Measurements from ENCODE around the gene EMILIN1. TPM values are rescaled to one million over a fixed set of nuclear protein-coding genes. Genes with fewer than 3 reads are reported as not detected.

Gene EMILIN1
- total and polyA plus RNA-seq, 2 donors (not counting 1 experiment from before 2014, with no cell fraction given): 0.24 to 0.52 TPM

DNA sequence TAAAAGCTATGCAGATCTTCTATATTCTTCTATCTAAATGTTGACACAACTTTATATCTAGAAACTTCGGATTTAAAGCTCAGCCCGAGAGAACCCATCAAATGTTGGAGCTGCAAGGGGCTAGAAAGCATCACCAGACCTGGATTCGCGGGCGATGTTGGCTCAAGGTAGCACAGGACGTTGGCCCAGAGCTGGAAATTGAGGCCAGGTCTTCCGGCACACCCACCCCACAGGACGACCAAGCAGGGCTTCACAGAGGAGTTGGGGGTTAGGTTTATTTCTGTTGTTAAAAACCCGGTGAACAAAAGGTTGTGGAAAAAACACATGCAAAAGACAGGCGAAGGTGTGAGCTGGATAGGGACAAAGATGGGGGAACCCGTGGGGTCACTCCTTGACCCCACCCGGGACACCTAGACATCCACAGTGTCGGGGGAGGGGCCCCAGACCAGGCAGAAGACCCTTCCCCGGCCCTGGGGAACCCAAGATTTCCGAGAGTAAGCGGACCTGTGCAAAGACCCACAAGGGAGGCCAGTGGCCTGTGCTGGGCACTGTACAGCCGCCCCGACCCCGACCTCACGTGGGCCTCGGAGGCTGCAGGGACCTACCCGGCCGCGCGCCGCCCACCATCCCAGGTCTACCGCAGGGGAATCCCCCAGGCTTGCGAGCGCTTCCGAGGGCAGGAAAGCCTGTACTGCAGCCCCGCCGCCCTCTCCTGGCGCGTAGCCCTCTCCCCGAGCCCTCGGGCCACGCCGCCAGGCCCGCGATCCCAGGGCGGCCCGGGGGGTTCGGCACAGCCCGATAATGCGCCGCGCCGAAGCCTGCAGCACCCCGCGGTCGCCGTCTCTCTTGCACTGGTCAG is 28.8 kb upstream of the EMILIN1 start:
- H3K4me1 Mint-ChIP-seq: peaks cover 17% of the 10 kb centered on the region
- 10% methylated on average over 48 of the region's 52 CpGs for WGBS (ENCODE audit: insufficient coverage)
- no peaks in the 10 kb centered on the region for H3K79me2 ChIP-seq (ENCODE audit: control insufficient read depth, insufficient read depth, low read length)

More for the DNA sequence above, 28.8 kb upstream of the EMILIN1 start:
- Histone ChIP-seq H3K9ac (ENCODE audit: low read length) (peak overlapping the region; percentile 74), H3K27me3 (replicated peaks in 1 of 4; ENCODE audit: control extremely low read depth in 1 of 4, control insufficient read depth in 3 of 4, insufficient read depth in 4 of 4, low read length in 3 of 4) (no peaks in the 10 kb centered on the region), H3K4me1 (ENCODE audit: control insufficient read depth in 2 of 2, insufficient read depth in 2 of 2, low read length in 2 of 2) (peaks cover 4 to 15% of the 10 kb centered on the region in 2 donors), H2AFZ (ENCODE audit: insufficient read depth, low read depth, low read length, poor library complexity, severe bottlenecking) (peak overlapping the region; percentile 91), H3K27ac (ENCODE audit: low read length in 2 of 2) (peak overlapping the region; percentile 18 to 55), H3K9me3 (ENCODE audit: control extremely low read depth in 1 of 3, control insufficient read depth in 2 of 3, insufficient read depth in 1 of 3, low read length in 2 of 3) (no peaks in the 10 kb centered on the region), H3K4me3 (ENCODE audit: control extremely low read depth in 1 of 5, extremely low read depth in 1 of 5, insufficient read depth in 1 of 5, low read depth in 2 of 5, low read length in 4 of 5) (peak overlapping the region; percentile 57 to 94 (median 81)), H4K20me1 (ENCODE audit: control insufficient read depth, insufficient read depth, low read length, poor library complexity, severe bottlenecking) (no peaks in the 10 kb centered on the region), H3K4me2 (replicated peaks; ENCODE audit: low read depth, low read length, poor library complexity, severe bottlenecking) (peak overlapping the region; percentile 94), H3K36me3 (replicated peaks in 1 of 2; ENCODE audit: control extremely low read depth in 1 of 2, control insufficient read depth in 1 of 2, extremely low read depth in 1 of 2, insufficient read depth in 2 of 2, low read length in 1 of 2) (peaks cover 0 to 7% of the 10 kb centered on the region in 2 experiments)
- Mint-ChIP-seq H3K27ac (peak overlapping the region; percentile 100), H3K9me3 (ENCODE audit: insufficient read depth) (no peaks in the 10 kb centered on the region), H3K4me3 (peak overlapping the region; percentile 95), H3K27me3 (peaks cover 7% of the 10 kb centered on the region)
- intact Hi-C loops (cut with micrococcal nuclease): loop anchor here (1.0 kb wide), 5 partner anchors 7 to 163 kb away; partner anchors contain the start of genes ATRAID, PREB, SLC5A6 and TMEM214
- POLR2A ChIA-PET: interaction anchor here (1.3 to 4.2 kb wide), 7 partner anchors 7 to 32 kb away, joined by 3 to 48 read pairs (median 12); partner anchors contain the start of genes OST4 and TMEM214
- CTCF ChIA-PET: interaction anchor here (0.6 to 3.7 kb wide), 14 partner anchors 9 to 204 kb away, joined by 3 to 27 read pairs (median 4); partner anchors contain the start of genes KHK, OST4 and TMEM214
- TF ChIP-seq, protein P1, sequence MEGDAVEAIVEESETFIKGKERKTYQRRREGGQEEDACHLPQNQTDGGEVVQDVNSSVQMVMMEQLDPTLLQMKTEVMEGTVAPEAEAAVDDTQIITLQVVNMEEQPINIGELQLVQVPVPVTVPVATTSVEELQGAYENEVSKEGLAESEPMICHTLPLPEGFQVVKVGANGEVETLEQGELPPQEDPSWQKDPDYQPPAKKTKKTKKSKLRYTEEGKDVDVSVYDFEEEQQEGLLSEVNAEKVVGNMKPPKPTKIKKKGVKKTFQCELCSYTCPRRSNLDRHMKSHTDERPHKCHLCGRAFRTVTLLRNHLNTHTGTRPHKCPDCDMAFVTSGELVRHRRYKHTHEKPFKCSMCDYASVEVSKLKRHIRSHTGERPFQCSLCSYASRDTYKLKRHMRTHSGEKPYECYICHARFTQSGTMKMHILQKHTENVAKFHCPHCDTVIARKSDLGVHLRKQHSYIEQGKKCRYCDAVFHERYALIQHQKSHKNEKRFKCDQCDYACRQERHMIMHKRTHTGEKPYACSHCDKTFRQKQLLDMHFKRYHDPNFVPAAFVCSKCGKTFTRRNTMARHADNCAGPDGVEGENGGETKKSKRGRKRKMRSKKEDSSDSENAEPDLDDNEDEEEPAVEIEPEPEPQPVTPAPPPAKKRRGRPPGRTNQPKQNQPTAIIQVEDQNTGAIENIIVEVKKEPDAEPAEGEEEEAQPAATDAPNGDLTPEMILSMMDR (IDR thresholded peaks at IDR 0.05): no peak
- no peak for TF ChIP-seq EZH2 (IDR thresholded peaks at IDR 0.05; ENCODE audit: borderline replicate concordance, insufficient read depth, low read depth, low read length, poor library complexity, severe bottlenecking)
- DNase-seq (peak; percentile 81), ATAC-seq (ENCODE audit: low read depth) (peak; percentile 7)
